ENCODE measurements around the gene DLK2.

GRCh38 chr6:43457643-43458042 lies 2.3 kb upstream of the DLK2 start:
- TF ChIP-seq, protein P1, sequence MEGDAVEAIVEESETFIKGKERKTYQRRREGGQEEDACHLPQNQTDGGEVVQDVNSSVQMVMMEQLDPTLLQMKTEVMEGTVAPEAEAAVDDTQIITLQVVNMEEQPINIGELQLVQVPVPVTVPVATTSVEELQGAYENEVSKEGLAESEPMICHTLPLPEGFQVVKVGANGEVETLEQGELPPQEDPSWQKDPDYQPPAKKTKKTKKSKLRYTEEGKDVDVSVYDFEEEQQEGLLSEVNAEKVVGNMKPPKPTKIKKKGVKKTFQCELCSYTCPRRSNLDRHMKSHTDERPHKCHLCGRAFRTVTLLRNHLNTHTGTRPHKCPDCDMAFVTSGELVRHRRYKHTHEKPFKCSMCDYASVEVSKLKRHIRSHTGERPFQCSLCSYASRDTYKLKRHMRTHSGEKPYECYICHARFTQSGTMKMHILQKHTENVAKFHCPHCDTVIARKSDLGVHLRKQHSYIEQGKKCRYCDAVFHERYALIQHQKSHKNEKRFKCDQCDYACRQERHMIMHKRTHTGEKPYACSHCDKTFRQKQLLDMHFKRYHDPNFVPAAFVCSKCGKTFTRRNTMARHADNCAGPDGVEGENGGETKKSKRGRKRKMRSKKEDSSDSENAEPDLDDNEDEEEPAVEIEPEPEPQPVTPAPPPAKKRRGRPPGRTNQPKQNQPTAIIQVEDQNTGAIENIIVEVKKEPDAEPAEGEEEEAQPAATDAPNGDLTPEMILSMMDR (IDR thresholded peaks at IDR 0.05) = no peak
- TF ChIP-seq POLR2A (IDR thresholded peaks at IDR 0.05) (no peak), POLR2AphosphoS5 (IDR thresholded peaks at IDR 0.05) (no peak)
